ENCODE results near the gene AP1G2. TPM values are rescaled to one million over a fixed set of nuclear protein-coding genes. Genes with fewer than 3 reads are reported as not detected.
"Not testable (repeated sequence)": the region's sequence is repeated elsewhere in the genome, so short reads cannot be mapped to it uniquely, and the experiment has no call there.

The AP1G2 gene
- total RNA-seq, 2 experiments from 2014 or later = 182 to 190 TPM

DNA sequence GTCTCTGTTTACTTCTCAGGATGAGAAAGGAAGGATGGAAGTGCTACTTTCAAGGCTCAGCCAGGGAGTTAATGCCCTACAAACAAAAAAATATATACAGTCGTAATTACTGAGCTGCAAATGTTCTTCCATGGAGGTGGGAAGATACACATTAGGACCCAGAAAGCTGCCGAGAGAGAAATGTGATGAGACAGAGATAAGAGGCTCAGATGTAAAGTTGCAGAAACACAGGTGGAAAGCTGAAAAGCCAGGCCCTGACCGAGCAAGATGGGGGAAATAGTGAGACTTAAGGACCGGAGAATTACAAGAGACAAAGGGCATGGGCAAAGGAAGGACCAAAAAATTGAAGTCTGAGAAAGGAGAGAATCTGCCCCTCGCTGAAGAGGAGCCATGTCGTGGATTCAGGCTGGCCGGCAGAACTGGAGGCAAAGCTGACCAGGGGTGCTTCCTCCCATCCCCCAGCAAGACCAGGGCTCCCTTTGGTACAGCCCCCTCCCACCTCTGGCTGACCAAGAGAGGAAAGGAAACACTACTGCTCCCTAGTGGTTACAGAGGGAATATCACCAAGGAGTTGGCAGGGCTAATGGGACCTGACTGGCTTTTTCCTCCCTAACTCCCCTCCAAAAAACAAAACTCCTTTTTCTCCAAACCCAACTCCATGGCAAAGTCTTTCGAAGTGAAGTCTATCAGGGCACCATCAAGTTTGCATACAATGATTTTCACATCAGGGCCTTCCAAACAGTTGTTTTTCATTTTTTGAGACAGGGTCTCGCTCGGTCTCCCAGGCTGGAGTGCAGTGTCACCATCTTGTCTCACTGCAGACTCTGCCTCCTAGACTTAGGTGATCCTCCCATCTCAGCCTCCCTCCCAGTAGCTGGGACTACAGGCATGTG lies 28.1 kb downstream of the AP1G2 start:
- ChIA-PET CTCF (interaction anchor here (0.7 to 8.4 kb wide), 17 partner anchors 9 to 146 kb away, joined by 3 to 66 read pairs (median 4); partner anchors contain the start of gene ZFHX2), POLR2A (no interaction called here)
- peak; percentile 28 for DNase-seq
- H3K27ac Mint-ChIP-seq = no peak overlapping the region
- H3K4me3 Mint-ChIP-seq = no peak overlapping the region
- no peaks in the 10 kb centered on the region for H3K36me3 Mint-ChIP-seq
- H3K4me1 Mint-ChIP-seq (ENCODE audit: low read depth) = no peaks in the 10 kb centered on the region
- H3K9me3 Mint-ChIP-seq = no peaks in the 10 kb centered on the region
- intact Hi-C loops (cut with micrococcal nuclease) = loop anchor here (1.0 kb wide), 2 partner anchors 23 to 61 kb away; no protein-coding TSS in a partner anchor
- peaks cover 2% of the 10 kb centered on the region for H3K27me3 Mint-ChIP-seq

DNA sequence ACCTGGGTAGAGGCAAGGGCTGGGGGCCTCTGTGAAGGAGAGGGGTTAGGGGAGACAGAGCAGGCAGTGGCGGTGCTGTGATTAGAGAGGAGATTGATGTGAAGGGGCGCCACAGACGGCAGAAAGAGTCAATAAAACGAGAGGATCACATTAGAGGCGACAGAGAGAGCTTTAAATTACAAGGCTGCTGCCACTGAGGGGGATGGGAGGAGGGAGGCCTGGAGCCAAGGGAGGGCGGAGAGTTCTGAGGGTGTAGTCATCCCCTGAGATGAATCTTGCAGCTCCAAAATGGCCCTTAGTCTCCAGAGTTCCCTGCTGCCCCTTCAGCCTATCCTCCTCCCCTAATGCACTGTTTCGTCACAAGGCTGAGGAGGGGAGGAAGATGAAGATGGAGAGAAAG lies 28.8 kb downstream of the AP1G2 start:
- Mint-ChIP-seq H3K4me1 (ENCODE audit: low read depth) (no peaks in the 10 kb centered on the region), H3K9me3 (no peaks in the 10 kb centered on the region), H3K36me3 (no peaks in the 10 kb centered on the region), H3K27me3 (peaks cover 2% of the 10 kb centered on the region), H3K27ac (no peak overlapping the region), H3K4me3 (no peak overlapping the region)
- DNase-seq = no peak
- POLR2A ChIA-PET = no interaction called here
- intact Hi-C loops (cut with micrococcal nuclease) = loop anchor here (1.0 kb wide), 2 partner anchors 24 to 60 kb away; no protein-coding TSS in a partner anchor
- CTCF ChIA-PET = interaction anchor here (0.8 to 8.4 kb wide), 13 partner anchors 9 to 70 kb away, joined by 3 to 66 read pairs (median 5); partner anchors contain the start of gene ZFHX2

DNA sequence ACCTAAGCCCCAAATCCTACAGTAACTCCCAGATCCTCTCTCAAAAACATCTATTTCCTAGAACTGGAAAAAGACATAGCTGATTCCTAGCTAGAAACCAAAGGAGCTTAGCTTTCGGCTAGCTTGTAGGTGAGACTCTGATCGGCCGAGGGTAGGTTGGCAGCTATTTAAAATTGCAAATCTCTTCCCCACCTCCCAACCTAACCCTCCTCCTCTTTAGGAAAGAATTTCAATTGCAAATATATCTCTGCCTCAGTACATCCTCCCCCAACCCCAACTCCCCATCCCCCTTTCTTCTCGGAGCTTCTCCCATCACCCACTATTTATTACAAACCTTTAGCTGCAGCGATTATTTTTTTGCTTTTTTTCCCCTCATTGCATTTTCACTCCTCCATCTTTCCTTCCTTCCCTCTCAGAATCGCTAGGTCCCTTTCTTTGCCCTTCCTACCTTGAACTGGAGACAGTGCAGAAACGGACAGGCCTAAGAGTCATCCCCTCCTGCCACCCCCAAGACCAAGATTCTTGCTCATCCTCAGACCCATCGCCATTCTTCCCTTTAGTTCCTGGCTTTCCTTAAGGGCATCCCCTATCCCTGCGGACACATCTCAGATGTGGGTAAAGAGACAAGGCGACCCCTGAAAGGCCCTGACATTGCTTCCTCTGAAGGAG lies 29.4 kb downstream of the AP1G2 start:
- CTCF ChIA-PET = interaction anchor here (0.6 to 8.4 kb wide), 14 partner anchors 8 to 326 kb away, joined by 3 to 66 read pairs (median 5); partner anchors contain the start of gene ZFHX2
- intact Hi-C loops (cut with micrococcal nuclease) = no loop called here

DNA sequence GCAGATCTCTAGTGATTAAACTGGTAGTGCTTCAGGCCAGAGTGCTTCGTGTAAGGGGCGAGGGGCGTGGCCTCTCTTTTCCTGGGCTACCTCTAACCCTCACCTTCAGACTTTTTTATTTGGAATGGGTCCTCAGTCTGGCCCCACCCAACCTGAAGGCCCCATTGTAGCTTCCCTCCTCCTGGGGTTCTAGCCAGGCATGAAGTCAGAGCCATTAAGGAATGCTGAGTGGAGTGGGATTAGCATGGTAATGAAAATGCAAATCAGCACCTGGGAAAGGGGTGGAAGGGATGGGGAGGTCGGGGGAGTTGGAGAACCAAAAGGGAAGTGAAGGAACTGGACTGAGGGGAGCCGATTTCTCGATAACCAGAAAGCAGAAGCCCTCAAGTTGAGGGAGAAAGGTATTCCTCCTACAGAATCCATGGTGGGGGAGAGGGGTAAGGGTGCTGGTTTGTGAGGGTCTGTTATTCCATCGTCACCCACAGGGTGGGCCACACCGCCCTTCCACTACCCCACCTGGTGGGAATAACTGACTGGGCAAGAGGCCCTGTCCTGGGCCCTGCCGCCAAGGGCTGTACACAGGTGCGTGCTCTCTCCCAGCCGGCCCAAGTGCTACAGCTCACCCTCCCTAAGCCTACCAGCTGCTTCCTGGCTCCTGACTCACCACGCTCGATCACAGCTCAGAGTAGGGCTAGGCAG lies 30.1 kb downstream of the AP1G2 start:
- Mint-ChIP-seq H3K4me3 (no peak overlapping the region), H3K4me1 (ENCODE audit: low read depth) (no peaks in the 10 kb centered on the region), H3K27ac (no peak overlapping the region), H3K27me3 (peaks cover 2% of the 10 kb centered on the region), H3K36me3 (no peaks in the 10 kb centered on the region), H3K9me3 (no peaks in the 10 kb centered on the region)
- ChIA-PET POLR2A (interaction anchor here (1.0 kb wide), 1 partner anchor 63 kb away, joined by 3 read pairs; no protein-coding TSS in a partner anchor), CTCF (interaction anchor here (0.6 to 8.4 kb wide), 10 partner anchors 8 to 325 kb away, joined by 3 to 66 read pairs (median 6); no protein-coding TSS in a partner anchor)
- intact Hi-C loops (cut with micrococcal nuclease) = no loop called here
- no peak for DNase-seq

More for the DNA sequence above, 29.4 kb downstream of the AP1G2 start:
- no peak for DNase-seq
- peaks cover 2% of the 10 kb centered on the region for H3K27me3 Mint-ChIP-seq
- H3K4me3 Mint-ChIP-seq = no peak overlapping the region
- H3K36me3 Mint-ChIP-seq = no peaks in the 10 kb centered on the region
- POLR2A ChIA-PET = no interaction called here
- no peak overlapping the region for H3K27ac Mint-ChIP-seq
- no peaks in the 10 kb centered on the region for H3K9me3 Mint-ChIP-seq
- H3K4me1 Mint-ChIP-seq (ENCODE audit: low read depth) = no peaks in the 10 kb centered on the region

DNA sequence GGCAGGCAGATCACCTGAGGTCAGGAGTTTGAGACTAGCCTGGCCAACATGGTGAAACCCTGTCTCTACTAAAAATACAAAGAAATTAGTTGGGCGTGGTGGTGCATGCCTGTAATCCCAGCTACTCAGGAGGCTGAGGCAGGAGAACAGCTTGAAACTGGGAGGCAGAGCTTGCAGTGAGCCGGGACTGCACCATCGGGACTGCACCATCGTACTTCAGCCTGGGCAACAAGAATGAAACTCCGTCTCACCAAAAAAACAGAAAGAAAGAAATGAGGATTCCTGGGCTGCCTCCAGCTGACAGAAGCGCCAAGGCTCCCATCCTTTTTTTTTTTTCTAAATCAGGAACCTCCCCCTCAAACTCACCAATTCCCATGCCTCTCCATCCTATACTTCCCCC lies 30.7 kb downstream of the AP1G2 start:
- H3K4me1 Mint-ChIP-seq (ENCODE audit: low read depth); H3K36me3 Mint-ChIP-seq; H3K4me3 Mint-ChIP-seq; H3K9me3 Mint-ChIP-seq; DNase-seq; intact Hi-C loops (cut with micrococcal nuclease); H3K27me3 Mint-ChIP-seq; H3K27ac Mint-ChIP-seq: not testable (repeated sequence)
- CTCF ChIA-PET = interaction anchor here (0.8 to 8.4 kb wide), 4 partner anchors 9 to 211 kb away, joined by 3 to 66 read pairs (median 33); no protein-coding TSS in a partner anchor
- POLR2A ChIA-PET = interaction anchor here (1.0 kb wide), 1 partner anchor 62 kb away, joined by 3 read pairs; no protein-coding TSS in a partner anchor

DNA sequence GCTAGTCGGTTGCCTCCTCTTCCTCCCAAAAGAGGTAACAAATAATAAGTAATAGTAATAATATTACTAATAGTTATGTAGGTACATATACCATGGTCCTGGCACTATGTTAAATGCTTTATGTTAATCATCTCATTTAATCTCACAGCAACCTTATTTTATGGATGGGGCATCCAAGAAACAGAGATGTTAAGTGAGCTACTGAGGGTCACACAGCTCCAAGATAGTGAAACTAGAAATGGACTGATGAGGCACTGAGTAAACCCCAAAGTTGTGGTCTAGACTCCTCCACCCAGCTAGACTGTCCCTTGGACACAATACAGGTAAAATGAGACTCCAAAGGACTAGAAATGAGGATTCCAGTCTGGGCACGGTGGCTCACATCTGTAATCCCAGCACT lies 31.1 kb downstream of the AP1G2 start:
- DNase-seq = no peak
- Mint-ChIP-seq H3K27me3 (peaks cover 2% of the 10 kb centered on the region), H3K4me3 (no peak overlapping the region), H3K9me3 (no peaks in the 10 kb centered on the region), H3K36me3 (no peaks in the 10 kb centered on the region), H3K4me1 (ENCODE audit: low read depth) (no peaks in the 10 kb centered on the region), H3K27ac (no peak overlapping the region)
- ChIA-PET CTCF (interaction anchor here (0.8 to 8.4 kb wide), 3 partner anchors 24 to 210 kb away, joined by 3 to 66 read pairs (median 63); no protein-coding TSS in a partner anchor), POLR2A (interaction anchor here (1.0 kb wide), 1 partner anchor 62 kb away, joined by 3 read pairs; no protein-coding TSS in a partner anchor)
- intact Hi-C loops (cut with micrococcal nuclease) = no loop called here

DNA sequence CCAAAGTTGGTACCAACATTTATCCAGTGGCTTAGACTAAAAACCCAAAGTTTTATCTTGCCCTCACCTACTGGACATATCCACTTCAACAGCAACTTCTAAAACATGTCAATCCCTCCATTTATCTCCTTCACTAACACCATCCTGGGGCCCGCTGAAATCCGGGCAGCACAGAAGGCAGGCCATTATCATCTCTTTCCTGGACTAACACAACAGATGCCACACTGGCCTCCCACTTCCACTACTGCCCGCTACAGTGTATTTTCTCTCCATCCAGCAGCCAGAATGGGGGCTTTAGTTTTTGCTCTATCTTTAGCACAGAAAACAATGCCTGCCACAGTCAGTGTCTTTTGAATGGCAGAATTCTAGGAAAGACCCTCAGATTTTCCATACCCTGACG lies 31.6 kb downstream of the AP1G2 start:
- Mint-ChIP-seq H3K36me3 (no peaks in the 10 kb centered on the region), H3K9me3 (no peaks in the 10 kb centered on the region), H3K27me3 (peaks cover 2% of the 10 kb centered on the region), H3K4me1 (ENCODE audit: low read depth) (no peaks in the 10 kb centered on the region), H3K4me3 (no peak overlapping the region), H3K27ac (no peak overlapping the region)
- intact Hi-C loops (cut with micrococcal nuclease) = no loop called here
- DNase-seq = no peak
- ChIA-PET CTCF (interaction anchor here (7.4 to 8.4 kb wide), 2 partner anchors 24 to 59 kb away, joined by 63 to 66 read pairs; no protein-coding TSS in a partner anchor), POLR2A (no interaction called here)

GRCh38 chr14:23533652-23534435 lies 33.7 kb downstream of the AP1G2 start:
- Mint-ChIP-seq H3K4me1 (ENCODE audit: low read depth) (no peaks in the 10 kb centered on the region), H3K27me3 (peaks cover 1% of the 10 kb centered on the region), H3K9me3 (no peaks in the 10 kb centered on the region), H3K36me3 (no peaks in the 10 kb centered on the region), H3K4me3 (no peak overlapping the region), H3K27ac (no peak overlapping the region)
- POLR2A ChIA-PET = no interaction called here
- DNase-seq = no peak
- intact Hi-C loops (cut with micrococcal nuclease) = no loop called here
- CTCF ChIA-PET = interaction anchor here (0.7 to 0.8 kb wide), 2 partner anchors 35 to 56 kb away, joined by 3 read pairs; no protein-coding TSS in a partner anchor

- CTCF ChIA-PET = no interaction called here
- intact Hi-C loops (cut with micrococcal nuclease) = no loop called here
- Mint-ChIP-seq H3K4me1 (ENCODE audit: low read depth) (no peaks in the 10 kb centered on the region), H3K27ac (no peak overlapping the region), H3K27me3 (no peaks in the 10 kb centered on the region), H3K9me3 (no peaks in the 10 kb centered on the region), H3K4me3 (no peak overlapping the region), H3K36me3 (no peaks in the 10 kb centered on the region)
- no peak for DNase-seq
- POLR2A ChIA-PET = no interaction called here
Measured at GRCh38 chr14:23532658-23533057, 34.9 kb downstream of the AP1G2 start.

DNA sequence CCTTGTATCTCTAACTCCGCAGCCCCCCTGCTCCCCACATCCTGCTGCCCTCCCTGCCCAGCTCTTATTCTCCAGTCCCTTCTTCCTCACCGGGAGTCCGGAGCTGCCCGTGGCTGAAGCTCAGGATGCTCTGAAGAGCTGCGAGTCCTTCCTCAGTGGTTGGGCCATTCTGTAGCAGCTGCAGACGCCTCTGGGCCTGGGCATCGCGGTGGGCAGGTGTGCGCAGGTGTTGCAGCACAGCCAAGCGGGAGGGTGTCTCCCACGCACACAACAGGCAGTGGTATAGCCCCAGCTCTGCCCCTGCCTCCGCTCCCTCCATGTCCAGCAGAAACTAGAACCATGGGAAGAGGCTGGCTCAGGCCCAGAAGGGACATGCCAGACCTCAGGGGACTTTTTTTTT lies 36.2 kb downstream of the AP1G2 start:
- H3K36me3 Mint-ChIP-seq = no peaks in the 10 kb centered on the region
- ChIA-PET CTCF (no interaction called here), POLR2A (no interaction called here)
- H3K9me3 Mint-ChIP-seq = no peaks in the 10 kb centered on the region
- intact Hi-C loops (cut with micrococcal nuclease) = no loop called here
- no peaks in the 10 kb centered on the region for H3K27me3 Mint-ChIP-seq
- DNase-seq = no peak
- H3K4me1 Mint-ChIP-seq (ENCODE audit: low read depth) = no peaks in the 10 kb centered on the region
- H3K27ac Mint-ChIP-seq = no peak overlapping the region
- no peak overlapping the region for H3K4me3 Mint-ChIP-seq

- Mint-ChIP-seq H3K36me3 (no peaks in the 10 kb centered on the region), H3K27me3 (no peaks in the 10 kb centered on the region)
Measured at GRCh38 chr14:23530375-23531055, 37.1 kb downstream of the AP1G2 start.

More at GRCh38 chr14:23530375-23531055, 37.1 kb downstream of the AP1G2 start:
- Mint-ChIP-seq H3K4me1 (ENCODE audit: low read depth) (no peaks in the 10 kb centered on the region), H3K27ac (no peak overlapping the region), H3K4me3 (no peak overlapping the region), H3K9me3 (no peaks in the 10 kb centered on the region)
- no peak for DNase-seq
- ChIA-PET POLR2A (no interaction called here), CTCF (interaction anchor here (2.1 kb wide), 1 partner anchor 8 kb away, joined by 14 read pairs; no protein-coding TSS in a partner anchor)
- intact Hi-C loops (cut with micrococcal nuclease) = no loop called here
